HG03039 (cell line): ENCODE measurements around the gene RASSF1.

Source experiments
- ATAC-seq: cut with Tn5 transposase; IDR thresholded peaks from one replicate; pipeline ENCODE4 v1.9.1; 2021; ENCODE audit warnings: mild to moderate bottlenecking, moderate library complexity; ENCODE audit not compliant: unreplicated experiment

The RASSF1 gene

DNA sequence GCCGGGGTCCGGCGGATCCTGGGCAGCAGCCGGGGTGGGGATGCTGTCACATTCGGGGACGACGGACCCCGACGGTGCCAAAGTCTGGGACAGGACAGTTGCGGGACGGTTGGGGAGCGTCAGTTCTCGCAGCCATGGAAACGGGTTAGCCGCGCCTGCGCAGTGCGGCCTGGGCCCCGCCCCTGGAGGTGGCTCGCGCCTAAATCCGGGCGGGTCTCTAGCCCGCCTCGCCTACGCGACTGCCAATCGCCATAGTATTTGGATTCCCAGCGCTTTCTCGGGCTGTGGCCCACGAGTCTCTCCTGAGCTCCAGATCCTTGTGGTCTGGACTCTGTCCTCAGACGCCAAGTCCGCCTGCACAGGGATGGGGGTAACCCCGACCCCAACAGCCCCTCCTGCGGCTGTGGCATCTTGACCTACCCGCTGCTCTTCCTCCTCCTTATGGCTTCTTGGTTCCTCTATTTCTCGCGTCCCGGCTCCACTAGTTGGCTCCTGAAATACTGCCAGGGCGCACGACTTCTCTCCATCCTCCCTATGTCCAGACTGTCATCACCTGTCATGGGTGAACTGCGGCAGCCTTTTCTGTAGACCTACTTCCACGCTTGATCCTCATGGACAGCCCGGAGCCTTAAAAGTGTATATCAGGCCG lies 5.1 kb upstream of the RASSF1 start, which contains the start of gene ZMYND10:
ZMYND10 (minus strand) TSS at position 147 of the 649 bp plus-strand sequence. CDS start 153 bp downstream, outside the sequence.
- no peak for ATAC-seq

DNA sequence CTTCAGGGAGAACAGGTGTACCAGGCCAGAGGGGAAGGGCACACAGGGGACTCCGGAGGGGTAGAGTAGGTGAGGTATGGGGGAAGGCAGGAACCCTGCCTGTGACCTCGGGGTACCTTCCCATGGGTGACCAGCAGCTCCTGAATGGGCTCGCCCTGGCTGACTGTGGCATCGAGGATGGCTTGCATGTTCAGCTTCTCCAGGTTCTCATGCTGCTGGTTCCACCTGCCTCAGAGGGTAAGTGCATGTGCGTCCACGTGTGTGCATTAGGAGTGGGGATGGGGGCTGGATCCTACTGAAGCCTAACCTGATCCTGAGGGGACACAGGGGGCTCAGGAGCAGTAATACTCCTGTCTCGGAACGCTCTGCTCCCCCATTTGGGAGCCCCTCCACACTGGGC lies 4.4 kb upstream of the RASSF1 start:
- ATAC-seq, result no peak

- ATAC-seq, result no peak
Measured at GRCh38 chr3:50342813-50343633, 2.4 kb upstream of the RASSF1 start.

DNA sequence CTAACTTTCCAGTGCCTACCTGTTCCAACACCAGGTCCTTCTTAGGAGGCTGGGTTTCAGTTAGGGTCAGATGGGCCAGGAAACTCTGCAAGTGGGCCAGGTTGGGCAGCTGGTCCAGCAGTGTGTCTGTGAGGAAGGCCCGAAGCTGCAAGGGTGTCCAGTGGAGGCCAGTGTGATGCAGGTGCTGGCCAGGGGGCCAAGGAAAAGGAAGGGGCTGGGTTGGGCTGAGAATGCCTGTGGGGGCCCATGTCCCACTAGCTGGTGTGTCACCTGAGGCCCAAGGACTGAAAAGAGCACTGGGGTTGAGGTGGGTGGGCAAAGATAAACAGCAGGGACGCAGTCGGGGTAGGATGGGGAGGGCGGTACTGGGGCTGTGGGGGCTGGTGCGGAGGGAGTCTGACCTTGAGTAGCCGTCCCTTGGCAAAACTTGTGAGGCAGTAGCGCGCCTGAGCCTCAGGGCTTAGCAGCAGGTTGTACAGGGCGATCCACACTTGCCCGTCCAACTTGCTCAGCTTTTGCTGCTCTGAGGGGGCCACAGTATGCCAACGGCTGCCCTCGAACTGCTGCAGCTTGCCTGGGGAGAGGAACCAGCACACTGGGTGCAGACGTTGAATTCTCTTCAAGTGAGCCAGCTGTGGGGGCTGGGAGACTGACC lies 1.5 kb upstream of the RASSF1 start:
- ATAC-seq, result no peak

- ATAC-seq, result no peak
Measured at GRCh38 chr3:50341537-50341936, 901 bp upstream of the RASSF1 start.

DNA sequence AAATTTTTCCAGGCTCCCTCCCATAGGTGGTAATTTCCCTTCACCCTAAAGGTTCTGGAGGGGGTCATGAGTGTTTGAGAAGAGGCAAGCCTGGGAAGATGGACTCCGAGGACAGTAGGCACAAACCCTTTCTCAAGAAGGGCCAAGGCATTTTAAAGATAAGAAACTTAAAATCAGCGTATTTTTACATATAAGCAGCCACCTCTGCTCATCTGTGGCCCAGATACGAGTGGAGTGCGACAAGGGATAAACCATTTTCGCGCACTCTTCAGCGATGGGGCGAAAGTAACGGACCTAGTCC lies 539 bp downstream of the RASSF1 start:
- ATAC-seq, result no peak

DNA sequence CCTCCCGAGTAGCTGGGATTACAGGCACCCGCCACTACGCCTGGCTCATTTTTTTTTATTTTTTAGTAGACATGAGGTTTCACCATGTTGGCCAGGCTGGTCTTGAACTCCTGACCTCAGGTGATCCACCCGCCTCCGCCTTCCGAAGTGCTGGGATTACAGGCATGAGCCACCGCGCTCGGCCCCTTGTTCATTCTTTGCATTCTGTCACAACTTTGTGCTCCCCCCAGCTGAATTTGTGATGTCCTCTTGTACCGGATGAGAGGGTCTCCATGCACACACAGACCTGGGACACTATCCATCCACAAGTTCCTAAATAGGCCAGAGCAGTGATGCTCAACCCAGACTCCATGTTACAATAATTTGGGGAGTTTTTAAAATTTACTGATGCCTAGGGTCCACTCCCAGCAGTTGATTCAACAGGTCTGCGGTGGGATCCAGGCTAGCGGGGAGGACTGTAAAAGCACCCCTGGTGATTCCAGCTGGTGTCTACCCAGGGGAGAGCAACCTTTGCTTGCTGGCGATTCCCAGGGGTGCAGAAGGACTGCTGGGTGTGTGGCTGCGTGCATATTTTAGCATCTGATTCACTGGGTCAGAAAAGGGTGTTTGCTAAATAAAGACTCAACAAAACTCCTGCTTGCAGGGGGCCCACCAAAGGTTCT lies 1.0 kb downstream of the RASSF1 start:
- no peak for ATAC-seq

- no peak for ATAC-seq
Measured at GRCh38 chr3:50338965-50339364, 1.7 kb downstream of the RASSF1 start.

DNA sequence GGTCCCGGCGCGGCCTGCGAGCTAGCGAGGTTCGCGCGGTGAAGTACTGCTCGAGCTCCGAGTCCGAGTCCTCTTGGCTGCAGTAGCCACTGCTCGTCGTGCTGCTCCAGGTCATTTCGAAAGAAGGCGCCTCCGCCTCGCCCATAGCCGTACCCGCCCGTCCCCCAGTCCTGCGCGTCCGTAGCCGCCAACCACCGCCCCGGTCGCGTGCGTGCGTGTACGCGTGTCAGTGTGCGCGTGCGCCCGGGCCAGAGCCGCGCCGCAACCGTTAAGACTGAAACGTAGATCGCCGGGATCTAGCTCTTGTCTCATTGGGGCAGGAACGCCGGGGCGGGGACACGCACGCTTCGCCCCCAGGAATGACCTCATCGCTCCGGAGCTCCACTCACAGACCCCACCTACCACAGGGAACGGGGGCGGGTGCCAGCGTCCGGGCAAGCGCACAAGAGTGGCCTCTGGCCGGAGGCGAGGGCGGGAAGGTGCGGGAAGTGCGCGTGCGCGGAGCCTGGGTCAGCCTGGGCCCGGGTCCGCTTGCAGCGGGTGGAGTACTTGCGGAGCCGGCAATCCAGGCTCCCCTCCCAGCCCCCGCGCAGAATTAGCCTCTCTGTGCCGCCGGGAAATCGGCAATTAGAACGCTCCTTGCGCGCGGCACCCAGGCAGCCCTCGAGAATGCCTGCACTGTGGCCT lies 3.3 kb downstream of the RASSF1 start:
- peak; percentile 70 for ATAC-seq

DNA sequence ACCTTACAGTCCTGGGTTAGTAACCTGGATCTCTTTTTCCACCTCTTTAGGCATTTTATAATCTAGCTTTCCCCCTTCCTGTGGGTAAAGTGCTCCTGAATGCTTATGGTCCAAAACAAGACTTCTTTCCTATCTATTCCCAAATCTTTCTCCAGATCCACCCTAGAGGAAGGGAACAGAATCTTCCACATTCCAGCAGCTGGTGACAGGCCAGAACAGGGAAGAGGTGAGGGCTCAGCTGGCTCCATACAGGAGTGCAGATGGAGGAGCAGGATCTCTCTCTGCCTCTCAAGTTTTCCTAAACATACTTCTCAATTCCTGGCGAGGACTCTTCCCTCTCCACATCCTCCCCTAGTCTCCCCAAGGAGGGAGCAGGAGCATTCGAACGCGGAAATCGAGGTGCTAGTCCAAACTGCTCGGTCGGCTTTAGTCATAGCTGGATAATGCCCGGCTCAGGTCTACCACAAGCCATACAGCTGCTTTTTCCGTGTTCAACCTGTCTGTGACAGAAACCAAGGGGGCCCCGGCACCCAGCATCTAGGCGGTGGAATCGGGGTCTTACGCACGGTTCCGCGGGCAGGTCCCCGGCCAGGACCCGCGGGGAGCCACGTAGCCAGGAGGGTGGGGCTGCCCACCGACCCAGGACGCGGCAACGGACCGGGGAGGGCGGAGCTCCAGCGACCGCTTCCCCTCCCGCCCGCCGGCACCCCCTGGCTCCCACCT lies 4.0 kb downstream of the RASSF1 start:
- peak; percentile 34 for ATAC-seq

DNA sequence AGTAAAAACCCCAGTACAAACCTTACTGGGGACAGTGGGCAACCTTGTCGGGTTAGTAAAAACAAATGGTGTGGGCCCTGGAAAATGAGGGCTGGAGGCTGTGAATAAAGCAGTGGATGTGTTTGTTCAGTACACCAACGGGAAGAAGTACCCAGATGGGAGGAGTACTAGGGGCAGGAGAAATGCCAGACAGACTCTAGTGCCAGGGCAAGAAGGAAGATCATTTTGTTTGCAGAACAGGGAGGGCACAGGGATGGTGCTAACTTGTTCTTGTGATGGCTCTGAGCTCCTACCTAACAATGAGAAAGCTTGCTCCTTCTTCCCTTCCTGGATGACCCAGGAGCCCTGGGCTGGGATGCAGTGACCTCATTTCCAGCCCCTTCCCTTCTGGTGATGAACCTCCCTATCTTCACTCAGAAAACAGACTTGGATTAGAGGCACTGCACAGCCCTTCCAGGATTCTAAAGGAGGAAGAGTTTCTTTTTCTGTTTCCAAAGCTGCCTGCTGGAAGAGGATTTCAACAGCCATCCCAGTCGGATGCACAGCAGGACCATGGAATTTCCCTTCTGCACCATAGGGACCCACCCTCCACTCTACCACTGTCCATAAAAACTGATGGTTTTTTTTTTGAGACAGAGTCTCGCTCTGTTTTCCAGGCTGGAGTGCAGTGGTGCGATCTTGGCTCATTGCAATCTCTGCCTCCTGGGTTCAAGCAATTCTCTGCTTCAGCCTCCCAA lies 6.1 kb downstream of the RASSF1 start:
- no peak for ATAC-seq

DNA sequence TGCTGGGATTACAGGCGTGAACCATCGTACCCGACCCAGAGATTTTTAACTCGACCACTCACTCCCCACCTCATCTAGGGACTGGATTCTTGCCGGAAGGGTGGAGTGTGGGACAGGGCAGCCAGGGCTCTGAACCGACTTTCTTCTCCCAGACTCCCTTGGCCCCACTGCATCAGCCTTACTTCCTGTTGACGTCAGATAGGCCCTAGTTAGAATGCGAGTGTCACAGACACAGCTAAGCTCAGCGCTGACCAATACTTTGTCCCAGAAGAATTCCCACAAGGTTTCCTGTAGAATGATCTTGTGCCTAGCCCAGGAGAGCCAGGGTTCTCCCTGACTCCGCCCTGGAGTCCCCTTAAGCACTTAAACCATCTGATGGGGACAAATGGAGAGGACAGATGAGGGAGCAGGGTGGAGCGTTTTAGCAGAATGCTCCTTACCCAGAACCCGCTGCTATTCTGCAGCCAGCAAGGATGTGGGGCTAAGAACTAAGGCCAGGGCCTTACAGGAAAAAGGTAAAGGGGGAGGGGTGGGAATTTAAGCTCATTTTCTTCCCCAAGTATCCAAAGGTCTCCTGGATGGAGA lies 6.8 kb downstream of the RASSF1 start:
- no peak for ATAC-seq

DNA sequence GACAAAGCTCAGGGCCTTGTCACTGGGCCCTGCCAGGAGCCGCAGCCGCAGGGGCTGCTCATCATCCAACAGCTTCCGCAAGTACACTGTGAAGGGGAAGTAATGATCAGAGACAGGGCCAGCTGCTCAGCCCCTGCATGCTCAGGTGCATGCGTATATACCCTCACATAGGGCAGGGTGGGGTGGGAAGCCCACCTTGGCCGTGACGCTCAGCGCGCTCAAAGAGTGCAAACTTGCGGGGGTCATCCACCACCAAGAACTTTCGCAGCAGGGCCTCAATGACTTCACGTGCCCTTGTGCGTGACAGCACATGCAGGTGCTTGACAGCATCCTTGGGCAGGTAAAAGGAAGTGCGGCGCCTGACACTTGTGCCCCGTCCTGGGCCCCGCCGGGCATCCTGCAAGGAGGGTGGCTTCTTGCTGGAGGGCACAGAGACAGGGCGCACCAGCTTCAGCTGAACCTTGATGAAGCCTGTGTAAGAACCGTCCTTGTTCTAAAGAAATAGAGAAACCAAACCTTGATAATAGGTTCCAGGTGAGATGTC lies 9.2 kb downstream of the RASSF1 start:
- no peak for ATAC-seq

GRCh38 chr3:50330330-50330729 lies 10.3 kb downstream of the RASSF1 start:
- ATAC-seq, result no peak

GRCh38 chr3:50327943-50328691 lies 12.5 kb downstream of the RASSF1 start, which contains the start of gene TUSC2:
Gene TUSC2, minus strand, starts transcription at chr3:50328223. Its CDS starts 124 bp downstream, at chr3:50328099.
- ATAC-seq, result peak; percentile 84

DNA sequence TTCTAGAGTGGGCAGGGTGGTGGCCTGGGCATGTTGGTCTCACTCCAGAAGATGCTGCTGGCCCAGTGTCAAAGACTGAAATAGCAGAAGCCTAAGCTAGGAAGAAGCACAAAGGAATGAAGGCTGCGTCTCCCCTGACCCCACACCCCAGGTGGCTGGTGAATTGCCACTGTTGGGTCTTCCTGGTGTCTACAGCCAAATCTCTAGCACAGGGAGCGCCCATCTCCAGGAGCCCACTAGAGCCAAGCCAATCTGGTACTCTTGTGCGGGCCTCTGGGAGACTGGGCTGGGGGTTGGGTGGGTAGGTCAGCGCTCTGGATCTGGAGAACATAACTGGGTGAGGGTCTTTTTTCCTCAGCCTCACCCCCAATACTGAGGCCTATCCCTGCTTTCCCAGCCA lies 13.5 kb downstream of the RASSF1 start:
- ATAC-seq, result no peak

DNA sequence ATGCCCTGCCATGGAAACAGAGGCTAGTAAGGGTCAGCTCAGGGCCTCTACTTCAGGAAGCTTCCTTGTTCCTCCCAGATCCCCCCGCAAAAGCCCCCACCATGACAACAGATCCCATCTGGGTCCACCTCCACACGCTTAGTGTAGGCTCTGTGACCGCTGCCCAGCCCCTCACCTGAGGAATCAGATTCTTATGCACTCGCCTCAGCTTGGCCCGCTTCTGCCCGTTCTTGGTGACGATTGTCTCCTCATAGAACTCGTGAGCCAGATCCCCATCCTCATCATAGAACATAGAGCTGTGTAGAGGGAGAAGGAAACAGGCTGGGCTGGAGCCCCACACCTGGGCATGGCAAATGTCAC lies 14.5 kb downstream of the RASSF1 start:
- no peak for ATAC-seq

DNA sequence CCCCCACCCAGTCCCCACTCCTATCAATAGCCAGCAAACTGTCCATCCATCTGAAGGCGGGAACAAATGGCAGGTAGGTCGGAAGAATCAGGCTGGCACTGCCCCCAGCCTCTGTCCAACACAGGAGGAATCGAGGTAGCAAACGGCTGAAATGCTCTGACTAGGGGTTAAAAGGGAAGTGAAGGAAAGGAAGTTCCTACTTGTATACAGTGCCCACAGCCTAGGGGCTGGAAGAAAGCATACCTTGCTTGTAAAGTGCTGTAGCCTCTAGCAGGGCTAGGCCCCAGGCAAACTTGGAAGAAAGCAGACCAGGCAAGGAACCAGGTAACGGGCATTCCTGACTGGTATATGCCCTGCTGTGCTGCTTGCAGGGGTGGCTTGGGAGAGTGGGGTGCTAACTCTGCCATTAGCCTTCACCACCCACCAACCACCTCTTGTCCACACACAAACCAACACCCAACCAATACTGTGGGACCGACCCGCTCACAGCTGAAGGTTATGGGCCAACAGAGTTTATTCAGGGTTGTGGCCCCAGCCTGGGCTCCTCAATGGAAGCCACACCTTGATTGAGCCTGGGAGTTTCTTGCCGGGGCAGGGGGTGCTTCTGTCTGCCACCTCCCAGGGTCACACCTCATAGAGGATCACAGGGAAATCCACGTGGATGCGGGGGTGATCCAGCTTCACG lies 15.0 kb downstream of the RASSF1 start:
- no peak for ATAC-seq
